HG03442 (cell line): ENCODE results near the gene MASP1.
"Not testable (repeated sequence)": the region's sequence is repeated elsewhere in the genome, so short reads cannot be mapped to it uniquely, and the experiment has no call there.

Experiments used
- ATAC-seq: cut with Tn5 transposase; IDR thresholded peaks from one replicate; pipeline ENCODE4 v1.9.1; 2021; ENCODE audit warnings: mild to moderate bottlenecking, moderate library complexity; ENCODE audit not compliant: unreplicated experiment

Gene MASP1

DNA sequence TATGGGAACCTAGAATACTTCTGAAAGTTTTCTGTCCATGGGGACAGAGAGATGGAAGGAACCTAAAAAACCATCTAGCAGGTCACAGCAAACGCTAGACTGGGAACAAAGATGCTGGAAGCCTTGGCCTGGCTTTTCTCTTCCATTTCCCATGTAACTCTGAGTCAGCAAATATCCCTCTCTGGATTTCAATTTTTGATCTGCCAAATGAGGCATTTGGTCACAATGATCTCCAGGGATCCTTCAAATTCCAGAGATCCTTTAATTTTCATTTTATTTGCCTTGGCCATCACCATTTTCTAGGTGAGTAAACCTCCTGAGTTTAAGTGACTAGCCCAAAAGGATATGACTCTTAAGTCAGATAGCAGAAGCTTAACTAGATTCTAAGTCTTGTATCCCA, 54.6 kb downstream of the MASP1 start:
- no peak for ATAC-seq

GRCh38 chr3:187230011-187230410, 61.5 kb downstream of the MASP1 start:
- ATAC-seq: no peak

- ATAC-seq: no peak
Observed at GRCh38 chr3:187228740-187229139, 62.8 kb downstream of the MASP1 start.

DNA sequence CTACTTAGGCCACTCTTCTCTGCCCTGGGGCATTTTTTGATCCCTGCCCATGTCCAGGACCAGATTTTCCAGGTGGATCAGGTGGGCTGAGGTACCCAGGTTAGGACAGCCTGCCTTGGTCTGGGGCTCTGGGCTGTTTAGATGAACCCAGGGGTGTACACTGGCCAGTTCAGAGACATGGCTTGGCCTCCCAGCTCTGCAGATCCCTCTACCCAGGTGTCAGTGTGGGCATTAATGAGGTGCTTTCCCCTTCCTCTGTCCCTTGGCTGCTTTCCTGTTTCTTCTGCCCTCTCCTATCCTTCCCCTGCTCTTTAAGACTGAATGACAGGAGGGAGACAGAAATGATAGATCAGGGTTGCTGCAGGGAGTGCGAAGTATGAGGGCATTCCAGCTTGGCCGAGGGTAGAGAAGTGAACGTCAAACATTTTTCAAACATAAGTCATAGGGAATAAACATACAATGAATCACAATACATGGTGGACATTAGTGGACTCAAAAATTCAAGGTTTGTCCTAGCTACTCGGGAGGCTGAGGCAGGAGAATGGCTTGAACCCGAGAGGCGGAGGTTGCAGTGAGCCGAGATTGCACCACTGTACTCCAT, 63.8 kb downstream of the MASP1 start:
- no peak for ATAC-seq

GRCh38 chr3:187223799-187224198, 67.7 kb downstream of the MASP1 start:
- no peak for ATAC-seq

DNA sequence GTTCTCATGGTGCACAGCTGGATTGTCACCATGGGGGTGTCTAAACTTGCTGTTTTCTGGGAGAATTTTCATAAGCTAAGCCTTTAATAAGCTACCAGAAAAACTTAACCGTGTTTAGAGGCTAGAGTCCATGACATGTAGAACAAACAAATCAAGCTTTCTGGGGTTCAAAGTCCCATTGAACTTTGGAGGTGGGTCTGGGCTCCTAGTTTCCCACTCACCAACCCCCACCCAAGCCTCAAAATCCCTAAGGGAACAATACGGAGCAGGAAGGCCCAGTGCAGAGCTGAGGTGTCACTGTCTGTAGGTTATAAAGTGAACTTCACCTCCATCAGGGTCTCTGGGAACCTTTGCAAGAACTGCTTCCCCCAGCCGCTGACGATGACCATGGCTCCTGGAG, 68.7 kb downstream of the MASP1 start:
- ATAC-seq: no peak

DNA sequence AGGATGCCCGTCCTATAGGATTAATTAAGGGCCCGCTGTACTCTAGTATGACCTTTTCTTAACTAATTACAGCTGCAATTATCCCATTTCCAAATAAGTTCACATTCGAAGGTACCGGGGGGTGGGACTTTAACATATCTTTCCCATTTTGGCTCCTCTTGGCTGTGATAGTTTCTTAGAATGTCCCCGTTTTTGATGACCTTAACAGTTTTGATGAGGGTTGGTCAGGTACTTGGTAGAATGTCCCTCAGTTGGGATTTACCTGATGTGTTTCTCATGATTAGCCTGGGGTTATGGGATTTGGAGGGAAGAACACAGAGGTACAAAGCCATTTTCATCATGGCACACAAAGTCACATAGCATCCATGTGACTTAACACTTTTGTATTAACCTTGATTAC, 76.1 kb downstream of the MASP1 start:
- no peak for ATAC-seq

- no peak for ATAC-seq
Observed at GRCh38 chr3:187213616-187214015, 77.9 kb downstream of the MASP1 start.

DNA sequence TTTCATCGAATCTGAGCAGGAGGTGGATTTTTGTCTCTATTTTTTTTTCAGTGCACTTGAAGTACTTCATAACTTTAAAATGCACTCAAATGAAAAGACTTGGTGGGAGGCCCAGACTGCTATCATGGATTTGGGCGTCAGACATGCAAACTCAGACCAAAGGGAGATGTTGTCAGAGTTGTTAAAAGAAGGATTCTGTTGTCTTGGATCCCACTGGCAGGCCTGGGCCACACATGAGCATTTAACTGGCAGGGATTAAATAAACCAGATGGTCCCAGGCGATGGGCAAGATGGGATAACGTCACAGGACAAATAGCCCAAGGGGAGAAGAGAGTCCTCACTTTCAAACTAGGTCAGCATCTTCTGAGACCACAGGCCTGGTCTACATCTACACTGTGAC, 78.8 kb downstream of the MASP1 start:
- no peak for ATAC-seq

DNA sequence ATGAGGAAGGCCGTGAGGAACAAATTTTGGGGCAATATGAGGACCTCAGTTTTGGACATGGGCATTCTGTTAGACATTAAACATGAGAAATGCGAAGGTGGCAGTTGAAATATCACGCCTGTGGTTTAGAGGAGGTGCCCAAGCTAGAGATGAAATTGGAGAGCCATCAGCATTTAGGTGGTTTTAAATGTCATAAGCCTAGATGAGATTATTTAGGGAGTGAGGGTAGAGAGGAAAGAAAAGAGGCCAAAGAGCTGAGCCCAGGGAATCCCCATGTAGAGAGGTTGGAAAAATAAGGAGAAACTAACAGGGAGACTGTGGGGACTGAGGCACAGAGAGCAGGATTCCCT, 79.4 kb downstream of the MASP1 start:
- no peak for ATAC-seq

DNA sequence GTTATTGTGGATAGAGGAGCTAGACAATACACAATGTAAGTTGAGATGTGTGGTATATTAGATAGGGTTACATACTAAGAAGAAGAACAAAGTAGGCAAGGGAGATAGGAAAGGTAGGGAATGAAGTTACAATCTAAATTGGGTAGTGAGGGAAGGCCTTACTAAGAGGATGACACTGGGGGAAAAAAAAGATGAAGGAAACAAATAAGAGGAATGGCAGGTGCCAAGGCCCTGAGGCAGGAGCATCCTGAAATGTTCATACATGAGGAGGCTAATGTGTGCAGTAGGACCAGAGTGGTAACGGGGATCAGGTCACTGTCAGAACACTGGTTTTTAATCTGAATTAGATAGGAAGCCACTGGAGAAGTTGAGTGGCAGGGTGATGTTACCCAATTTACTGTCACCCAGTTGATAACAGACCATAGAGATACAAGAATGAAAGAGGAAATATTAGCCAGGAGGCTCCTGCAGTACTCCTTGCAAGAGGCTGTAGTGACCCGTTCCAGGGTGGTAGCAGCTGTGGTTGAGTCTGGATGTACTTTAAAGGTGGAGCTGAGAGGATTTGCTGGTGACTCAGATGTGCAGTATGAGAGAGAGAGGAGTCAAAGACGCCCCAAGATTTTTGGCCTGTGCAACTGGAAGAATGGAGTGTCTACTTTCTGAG, 79.9 kb downstream of the MASP1 start:
- ATAC-seq: no peak

DNA sequence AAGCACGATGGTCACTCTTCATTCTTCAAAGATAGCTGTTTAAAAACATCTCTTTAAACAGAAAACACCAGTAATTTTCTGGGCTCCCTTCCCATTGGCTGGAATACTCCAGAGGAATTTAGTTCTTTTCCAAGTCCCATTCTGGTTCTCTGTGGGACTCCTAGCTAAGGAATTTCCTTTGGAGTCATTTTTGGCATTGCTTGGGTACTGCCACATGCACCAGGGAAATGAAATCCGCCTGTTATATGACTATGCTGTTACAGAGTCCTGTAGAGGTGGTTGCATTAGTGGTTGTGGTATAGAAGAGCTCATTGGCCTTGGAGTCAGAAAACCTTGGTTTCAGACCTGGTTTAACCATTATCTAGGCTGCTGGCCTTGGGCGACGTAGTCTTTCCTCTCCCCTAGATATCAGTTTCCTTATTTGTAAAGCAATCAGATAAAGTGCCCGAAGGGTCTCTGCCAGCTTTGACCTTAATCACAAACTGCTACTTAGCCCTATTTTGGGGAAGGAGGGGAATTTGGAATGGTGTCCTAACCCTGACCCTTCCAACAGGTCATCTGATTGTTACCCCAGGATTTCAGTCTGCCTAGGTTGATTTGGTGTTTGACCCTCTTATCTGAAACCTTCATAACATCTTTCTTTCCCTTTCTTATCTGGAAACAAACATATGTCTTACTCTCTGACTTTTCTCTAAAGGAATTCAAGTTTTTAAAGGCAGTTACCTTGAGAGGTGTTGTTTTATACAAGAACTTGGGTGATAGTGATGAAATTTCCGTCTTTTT, 80.8 kb downstream of the MASP1 start:
- ATAC-seq: peak; percentile 74

DNA sequence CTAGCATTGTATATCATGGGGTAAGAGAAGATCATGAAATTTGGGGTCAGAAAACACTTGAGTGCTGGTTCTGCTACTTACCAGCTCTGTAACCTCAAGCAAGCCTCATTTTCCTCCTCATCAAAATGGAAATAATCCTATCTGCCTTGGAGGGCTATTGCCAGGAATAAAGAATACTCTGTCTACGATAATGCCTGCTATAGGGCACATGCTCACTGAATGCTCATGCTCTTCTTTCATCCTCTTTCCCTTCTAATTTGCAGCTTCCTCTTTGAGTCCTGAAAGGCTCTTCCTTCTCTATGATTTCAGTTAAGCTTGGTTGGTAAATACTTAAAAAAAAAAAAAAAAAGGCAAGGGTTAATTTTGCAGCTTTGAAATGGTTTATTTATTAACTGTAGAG, 81.4 kb downstream of the MASP1 start:
- no peak for ATAC-seq

DNA sequence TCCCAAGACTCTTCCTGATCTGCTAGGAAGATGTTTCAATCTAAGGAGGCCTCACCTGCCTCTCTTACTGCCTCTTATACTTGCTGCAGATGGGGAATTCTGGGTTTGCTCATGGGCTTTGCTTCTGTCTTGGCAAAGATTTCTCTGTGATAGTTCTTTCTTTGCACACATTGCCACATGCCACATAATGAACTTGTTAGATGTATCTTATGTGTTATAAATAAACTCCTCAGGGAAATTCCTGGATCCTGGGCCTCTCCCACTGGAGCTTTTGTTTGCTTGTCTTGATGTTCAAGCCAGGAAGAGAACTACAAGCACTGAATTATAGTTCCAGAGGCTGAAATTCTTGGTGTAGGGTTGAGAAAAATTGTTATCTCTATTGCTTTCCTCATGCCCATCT, 82.0 kb downstream of the MASP1 start:
- no peak for ATAC-seq

- ATAC-seq: no peak
Observed at GRCh38 chr3:187208159-187208558, 83.4 kb downstream of the MASP1 start.

DNA sequence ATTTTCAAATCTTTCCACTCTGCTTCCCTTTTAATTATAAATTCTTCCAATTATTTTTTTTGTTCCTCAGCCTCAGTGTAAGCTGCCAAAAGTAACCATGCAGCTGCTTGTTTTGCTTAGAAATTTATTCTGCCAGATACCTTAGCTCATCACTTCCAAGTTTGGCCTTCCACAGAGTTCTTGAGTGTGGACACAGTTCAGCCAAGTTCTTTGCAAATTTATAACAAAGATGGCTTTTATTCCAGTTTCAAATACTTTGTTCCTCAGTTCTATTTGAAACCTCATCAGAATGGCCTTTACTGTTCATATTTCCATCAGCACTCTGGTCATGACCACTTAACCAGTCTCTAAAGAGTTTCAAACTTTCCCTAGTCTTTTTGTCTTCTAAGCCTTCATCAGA, 83.9 kb downstream of the MASP1 start:
- no peak for ATAC-seq

- no peak for ATAC-seq
Observed at GRCh38 chr3:187207062-187207461, 84.5 kb downstream of the MASP1 start.

GRCh38 chr3:187205683-187206082, 85.9 kb downstream of the MASP1 start:
- ATAC-seq: no peak

DNA sequence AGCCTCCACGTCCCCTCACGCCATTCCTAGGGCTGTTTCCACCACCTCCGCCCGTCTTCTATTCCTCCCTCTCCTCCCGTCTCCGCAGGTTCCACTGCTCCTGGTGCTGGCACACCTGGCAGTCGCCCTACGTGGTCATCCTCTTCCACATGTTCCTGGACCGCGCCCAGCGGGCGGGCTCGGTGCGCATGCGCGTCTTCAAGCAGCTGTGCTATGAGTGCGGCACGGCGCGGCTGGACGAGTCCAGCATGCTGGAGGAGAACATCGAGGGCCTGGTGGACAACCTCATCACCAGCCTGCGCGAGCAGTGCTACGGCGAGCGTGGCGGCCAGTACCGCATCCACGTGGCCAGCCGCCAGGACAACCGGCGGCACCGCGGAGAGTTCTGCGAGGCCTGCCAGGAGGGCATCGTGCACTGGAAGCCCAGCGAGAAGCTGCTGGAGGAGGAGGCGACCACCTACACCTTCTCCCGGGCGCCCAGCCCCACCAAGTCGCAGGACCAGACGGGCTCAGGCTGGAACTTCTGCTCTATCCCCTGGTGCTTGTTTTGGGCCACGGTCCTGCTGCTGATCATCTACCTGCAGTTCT, 92.0 kb downstream of the MASP1 start:
- ATAC-seq: not testable (repeated sequence)

- no peak for ATAC-seq
Observed at GRCh38 chr3:187198490-187198889, 93.0 kb downstream of the MASP1 start.

DNA sequence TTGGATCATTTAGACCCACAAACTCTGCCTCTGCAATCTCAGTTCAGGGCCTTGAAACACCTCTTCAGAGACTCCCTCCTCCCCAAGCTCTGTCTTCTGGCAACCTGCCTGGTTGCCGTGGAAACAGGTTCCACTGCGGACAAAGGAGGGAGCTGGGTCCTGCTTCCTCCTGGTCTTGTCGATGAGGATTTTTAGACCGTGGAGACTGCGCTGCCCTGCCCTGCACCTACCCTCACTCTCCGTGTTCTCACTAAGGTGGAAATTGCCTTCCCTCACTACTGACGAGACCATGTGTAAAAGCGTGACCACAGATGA, 94.2 kb downstream of the MASP1 start, which contains the start of gene RTP1:
Gene RTP1 (plus strand): TSS at position 152 of the 315 bp plus-strand sequence. CDS start 30 bp downstream, at position 182.
- no peak for ATAC-seq
